Parathyroid adenoma (tissue), 2 donors: ENCODE results near the gene NTRK3.

Experiments used
- H2AFZ ChIP-seq: fragments of 300-600 bp; sonication (generic); one replicate; pipeline ENCODE4 v1.7.0; 2017; ENCODE audit warnings: antibody characterized with exemption, mild to moderate bottlenecking
- H3K27ac ChIP-seq: fragments of 300-600 bp; sonication (generic); one replicate; pipeline ENCODE4 v1.7.0; 2017
- H3K27me3 ChIP-seq: fragments of 300-600 bp; sonication (generic); one replicate; pipeline ENCODE4 v1.7.0; 2017; ENCODE audit warnings: low read length; ENCODE audit not compliant: control insufficient read depth, insufficient read depth
- H3K36me3 ChIP-seq: fragments of 300-600 bp; sonication (generic); one replicate; pipeline ENCODE4 v1.7.0; 2017; ENCODE audit warnings: low read length; ENCODE audit not compliant: control insufficient read depth, insufficient read depth
- H3K4me1 ChIP-seq: fragments of 300-600 bp; sonication (generic); one replicate; pipeline ENCODE4 v1.7.0; 2017; ENCODE audit warnings: control low read depth
- H3K4me2 ChIP-seq: fragments of 300-600 bp; sonication (generic); one replicate; pipeline ENCODE4 v1.7.0; 2017; ENCODE audit warnings: low read length
- H3K4me3 ChIP-seq: fragments of 300-600 bp; sonication (generic); one replicate; pipeline ENCODE4 v1.7.0; 2017; ENCODE audit warnings: low read depth, low read length
- H3K79me2 ChIP-seq: fragments of 300-600 bp; sonication (generic); one replicate; pipeline ENCODE4 v1.7.0; 2017; ENCODE audit warnings: control low read depth
- H3K9ac ChIP-seq: fragments of 300-600 bp; sonication (generic); one replicate; pipeline ENCODE4 v1.7.0; 2017; ENCODE audit warnings: mild to moderate bottlenecking
- H3K9me3 ChIP-seq: fragments of 300-600 bp; sonication (generic); one replicate; pipeline ENCODE4 v1.7.0; 2017; ENCODE audit warnings: low read length; ENCODE audit not compliant: control insufficient read depth
- CTCF ChIP-seq: fragments of 300-600 bp; sonication (generic); IDR thresholded peaks from one replicate; pipeline ENCODE4 v1.7.0; 2017; ENCODE audit warnings: antibody characterized with exemption, mild to moderate bottlenecking
- donor health status: primary hyperparathyroidism.

The NTRK3 gene

GRCh38 chr15:88133795-88134194 lies 122.7 kb downstream of the NTRK3 start:
- no peaks in the 10 kb centered on the region for H3K79me2 ChIP-seq
- H3K4me1 ChIP-seq: no peaks in the 10 kb centered on the region
- H3K9ac ChIP-seq: no peak overlapping the region
- no peak for TF ChIP-seq CTCF
- no peak overlapping the region for H3K27ac ChIP-seq
- H3K4me3 ChIP-seq: no peak overlapping the region
- H3K27me3 ChIP-seq: no peaks in the 10 kb centered on the region
- no peaks in the 10 kb centered on the region for H3K36me3 ChIP-seq
- no peaks in the 10 kb centered on the region for H3K9me3 ChIP-seq
- H3K4me2 ChIP-seq: no peak overlapping the region
- no peak overlapping the region for H2AFZ ChIP-seq

- H3K27me3 ChIP-seq: no peaks in the 10 kb centered on the region
- H3K36me3 ChIP-seq: no peaks in the 10 kb centered on the region
- no peaks in the 10 kb centered on the region for H3K4me1 ChIP-seq
- H3K27ac ChIP-seq: no peak overlapping the region
- TF ChIP-seq CTCF: no peak
- no peak overlapping the region for H3K4me2 ChIP-seq
- H3K4me3 ChIP-seq: no peak overlapping the region
- no peak overlapping the region for H3K9ac ChIP-seq
- H2AFZ ChIP-seq: no peak overlapping the region
- H3K9me3 ChIP-seq: no peaks in the 10 kb centered on the region
- no peaks in the 10 kb centered on the region for H3K79me2 ChIP-seq
Observed at GRCh38 chr15:88132499-88132898, 124.0 kb downstream of the NTRK3 start.

GRCh38 chr15:88131937-88132336 lies 124.6 kb downstream of the NTRK3 start:
- no peaks in the 10 kb centered on the region for H3K36me3 ChIP-seq
- no peaks in the 10 kb centered on the region for H3K4me1 ChIP-seq
- H3K27ac ChIP-seq: no peak overlapping the region
- no peak overlapping the region for H3K9ac ChIP-seq
- no peak overlapping the region for H2AFZ ChIP-seq
- no peaks in the 10 kb centered on the region for H3K27me3 ChIP-seq
- H3K4me3 ChIP-seq: no peak overlapping the region
- H3K9me3 ChIP-seq: no peaks in the 10 kb centered on the region
- H3K4me2 ChIP-seq: no peak overlapping the region
- no peaks in the 10 kb centered on the region for H3K79me2 ChIP-seq
- TF ChIP-seq CTCF: no peak

GRCh38 chr15:88127432-88127790 lies 129.1 kb downstream of the NTRK3 start:
- Histone ChIP-seq H3K27me3 (no peaks in the 10 kb centered on the region), H2AFZ (no peak overlapping the region), H3K36me3 (no peaks in the 10 kb centered on the region), H3K4me3 (no peak overlapping the region), H3K79me2 (no peaks in the 10 kb centered on the region), H3K9me3 (no peaks in the 10 kb centered on the region), H3K4me1 (no peaks in the 10 kb centered on the region), H3K9ac (no peak overlapping the region), H3K4me2 (no peak overlapping the region), H3K27ac (no peak overlapping the region)
- no peak for TF ChIP-seq CTCF

GRCh38 chr15:88126695-88127431 lies 129.7 kb downstream of the NTRK3 start:
- Histone ChIP-seq H3K4me1 (no peaks in the 10 kb centered on the region), H3K36me3 (no peaks in the 10 kb centered on the region), H3K9ac (no peak overlapping the region), H3K27me3 (no peaks in the 10 kb centered on the region), H3K4me2 (no peak overlapping the region), H3K79me2 (no peaks in the 10 kb centered on the region), H3K27ac (no peak overlapping the region), H2AFZ (no peak overlapping the region), H3K9me3 (no peaks in the 10 kb centered on the region), H3K4me3 (no peak overlapping the region)
- no peak for TF ChIP-seq CTCF
